Mesothelial cell of epicardium (in vitro differentiated cells): Measurements from ENCODE around the gene OLAH. TPM values are rescaled to one million over a fixed set of nuclear protein-coding genes. Genes with fewer than 3 reads are reported as not detected.

Source experiments
- DNase-seq, 2 experiments: peaks; one replicate each; pipeline ENCODE4 v3.0.0; 2021; ENCODE audit warnings: low spot score in 2 of 2; ENCODE audit not compliant: unreplicated experiment in 2 of 2
- H3K27ac Mint-ChIP-seq: 2 replicates; pipeline ENCODE4 v1.8.0; 2021; ENCODE audit warnings: mixed read lengths
- H3K27me3 Mint-ChIP-seq: 2 replicates; pipeline ENCODE4 v1.8.0; 2021; ENCODE audit warnings: low read depth, mixed read lengths
- H3K36me3 Mint-ChIP-seq: 2 replicates; pipeline ENCODE4 v1.8.0; 2021; ENCODE audit warnings: mixed read lengths
- H3K4me1 Mint-ChIP-seq: 2 replicates; pipeline ENCODE4 v1.8.0; 2021; ENCODE audit warnings: mixed read lengths
- H3K4me3 Mint-ChIP-seq: 2 replicates; pipeline ENCODE4 v1.8.0; 2021; ENCODE audit warnings: mild to moderate bottlenecking, moderate library complexity, mixed read lengths
- H3K9me3 Mint-ChIP-seq: 2 replicates; pipeline ENCODE4 v1.8.0; 2021; ENCODE audit warnings: mixed read lengths
- total RNA-seq: library from RNA; stranded (reverse); gene quantifications from 3 replicates; pipeline ENCODE4 v1.2.1, GENCODE V29; 2021
- TF ChIP-seq, protein P1 (sequence below): fragments of 200-600 bp; sonication (generic); IDR thresholded peaks from one replicate; pipeline ENCODE4 v1.5.0; 2021; ENCODE audit warnings: antibody characterized with exemption; ENCODE audit not compliant: unreplicated experiment

The OLAH gene
- total RNA-seq, 1 donor from 2014 or later: 0.54 TPM

DNA sequence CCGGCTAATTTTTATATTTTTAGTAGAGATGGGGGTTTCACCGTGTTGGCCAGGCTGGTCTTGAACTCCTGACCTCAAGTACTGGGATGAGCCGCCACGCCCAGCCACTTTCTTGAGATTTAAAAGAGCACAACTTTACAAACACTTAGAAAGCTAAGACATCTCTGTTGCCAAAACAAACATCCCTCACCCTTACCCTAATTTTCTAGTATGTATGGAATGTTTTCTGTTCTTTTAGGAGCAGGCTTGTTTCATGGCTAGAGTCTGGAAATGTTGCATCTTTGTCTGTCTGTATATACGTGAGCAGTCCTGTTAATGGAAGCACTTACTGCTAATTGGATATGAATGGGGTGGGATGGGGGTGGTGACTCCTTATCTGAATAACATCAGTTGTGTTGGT, 2.9 kb downstream of the OLAH start:
- peak overlapping the region; percentile 74 for H3K27ac Mint-ChIP-seq

DNA sequence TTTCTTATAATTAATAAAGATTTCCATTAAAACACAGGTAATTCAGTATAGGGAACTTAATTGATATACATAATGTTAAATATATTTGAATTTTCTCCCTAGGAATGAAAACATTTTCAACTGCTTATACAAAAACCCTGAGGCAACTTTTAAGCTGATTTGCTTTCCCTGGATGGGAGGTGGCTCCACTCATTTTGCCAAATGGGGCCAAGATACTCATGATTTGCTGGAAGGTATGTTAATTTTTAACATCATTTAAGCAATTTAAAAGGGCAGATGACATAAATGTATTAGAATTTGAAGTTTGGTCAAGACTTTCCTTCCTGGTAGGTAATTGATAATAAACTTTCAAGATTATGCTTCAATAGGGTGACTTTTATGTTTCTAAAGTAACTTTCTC, 5.8 kb downstream of the OLAH start:
- peaks cover 4% of the 10 kb centered on the region for H3K9me3 Mint-ChIP-seq
- DNase-seq: no peak
- no peak overlapping the region for H3K4me3 Mint-ChIP-seq
- H3K4me1 Mint-ChIP-seq: peaks cover 12% of the 10 kb centered on the region
- no peaks in the 10 kb centered on the region for H3K27me3 Mint-ChIP-seq
- TF ChIP-seq, protein P1, sequence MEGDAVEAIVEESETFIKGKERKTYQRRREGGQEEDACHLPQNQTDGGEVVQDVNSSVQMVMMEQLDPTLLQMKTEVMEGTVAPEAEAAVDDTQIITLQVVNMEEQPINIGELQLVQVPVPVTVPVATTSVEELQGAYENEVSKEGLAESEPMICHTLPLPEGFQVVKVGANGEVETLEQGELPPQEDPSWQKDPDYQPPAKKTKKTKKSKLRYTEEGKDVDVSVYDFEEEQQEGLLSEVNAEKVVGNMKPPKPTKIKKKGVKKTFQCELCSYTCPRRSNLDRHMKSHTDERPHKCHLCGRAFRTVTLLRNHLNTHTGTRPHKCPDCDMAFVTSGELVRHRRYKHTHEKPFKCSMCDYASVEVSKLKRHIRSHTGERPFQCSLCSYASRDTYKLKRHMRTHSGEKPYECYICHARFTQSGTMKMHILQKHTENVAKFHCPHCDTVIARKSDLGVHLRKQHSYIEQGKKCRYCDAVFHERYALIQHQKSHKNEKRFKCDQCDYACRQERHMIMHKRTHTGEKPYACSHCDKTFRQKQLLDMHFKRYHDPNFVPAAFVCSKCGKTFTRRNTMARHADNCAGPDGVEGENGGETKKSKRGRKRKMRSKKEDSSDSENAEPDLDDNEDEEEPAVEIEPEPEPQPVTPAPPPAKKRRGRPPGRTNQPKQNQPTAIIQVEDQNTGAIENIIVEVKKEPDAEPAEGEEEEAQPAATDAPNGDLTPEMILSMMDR: no peak
- H3K36me3 Mint-ChIP-seq: no peaks in the 10 kb centered on the region
- no peak overlapping the region for H3K27ac Mint-ChIP-seq

More for the DNA sequence above, 2.9 kb downstream of the OLAH start:
- no peaks in the 10 kb centered on the region for H3K27me3 Mint-ChIP-seq
- H3K9me3 Mint-ChIP-seq: peaks cover 4% of the 10 kb centered on the region
- peaks cover 12% of the 10 kb centered on the region for H3K4me1 Mint-ChIP-seq
- no peak overlapping the region for H3K4me3 Mint-ChIP-seq
- H3K36me3 Mint-ChIP-seq: no peaks in the 10 kb centered on the region
- TF ChIP-seq, protein P1: no peak
- no peak for DNase-seq

DNA sequence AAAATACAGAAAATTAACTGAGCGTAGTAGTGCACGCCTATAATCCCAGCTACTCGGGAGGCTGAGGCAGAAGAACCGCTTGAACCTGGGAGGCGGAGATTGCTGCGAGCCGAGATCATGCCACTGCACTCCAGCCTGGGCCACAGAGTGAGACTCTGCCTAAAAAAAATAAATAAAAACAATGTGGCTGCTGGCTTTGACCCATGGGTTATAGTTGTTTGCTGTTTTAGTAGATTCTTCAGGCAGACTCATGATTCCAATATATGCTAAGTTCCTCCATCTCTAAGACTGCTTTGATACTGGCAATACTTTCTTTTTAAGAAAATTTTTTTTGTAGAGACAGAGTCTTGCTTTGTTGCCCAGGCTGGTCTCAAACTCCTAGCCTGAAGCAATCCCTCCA, 8.4 kb downstream of the OLAH start:
- H3K9me3 Mint-ChIP-seq: peaks cover 11% of the 10 kb centered on the region
- DNase-seq: no peak
- H3K4me1 Mint-ChIP-seq: peaks cover 1% of the 10 kb centered on the region
- H3K27me3 Mint-ChIP-seq: no peaks in the 10 kb centered on the region
- TF ChIP-seq, protein P1: no peak
- no peaks in the 10 kb centered on the region for H3K36me3 Mint-ChIP-seq
- no peak overlapping the region for H3K27ac Mint-ChIP-seq
- H3K4me3 Mint-ChIP-seq: no peak overlapping the region

DNA sequence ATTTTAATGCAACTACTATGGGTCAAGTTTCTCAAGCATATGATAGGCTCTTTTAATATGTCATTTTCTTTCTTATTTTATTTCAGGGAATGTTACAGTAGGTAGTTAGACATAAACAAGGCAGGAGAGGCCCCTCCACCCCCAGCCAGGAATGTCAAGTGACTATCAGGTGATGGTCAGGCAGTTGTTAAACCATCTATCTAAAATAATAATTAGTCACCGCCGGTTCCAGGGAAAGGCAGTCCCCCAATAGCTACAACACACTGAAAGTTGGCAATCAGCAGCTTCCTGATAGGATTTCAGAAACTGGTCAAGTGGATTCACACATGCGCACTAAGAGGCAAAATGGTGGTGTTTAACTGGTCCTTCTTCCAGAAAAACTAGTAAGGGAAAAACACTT, 9.3 kb downstream of the OLAH start:
- Mint-ChIP-seq H3K4me3 (no peak overlapping the region), H3K9me3 (peaks cover 11% of the 10 kb centered on the region), H3K27me3 (no peaks in the 10 kb centered on the region), H3K4me1 (no peaks in the 10 kb centered on the region), H3K36me3 (no peaks in the 10 kb centered on the region), H3K27ac (no peak overlapping the region)
- no peak for DNase-seq
- TF ChIP-seq, protein P1: no peak

DNA sequence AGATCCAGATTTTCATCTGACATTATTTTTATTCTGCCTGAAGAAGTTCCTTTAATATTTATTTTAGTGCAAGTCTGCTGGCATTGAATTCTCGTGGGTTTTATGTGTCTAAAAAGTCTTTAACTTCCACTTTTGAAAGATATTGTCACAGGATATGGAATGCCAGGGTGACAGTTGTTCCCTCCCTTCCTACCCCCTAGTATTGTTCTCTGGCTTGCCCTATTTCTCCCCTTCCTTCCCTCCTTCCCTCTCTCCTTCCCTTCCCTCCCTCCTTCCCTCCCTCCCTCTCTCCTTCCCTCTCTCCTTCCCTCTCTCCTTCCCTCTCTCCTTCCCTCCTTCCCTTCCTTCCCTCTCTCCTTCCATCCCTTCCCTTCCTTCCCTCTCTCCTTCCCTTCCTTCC, 14.9 kb downstream of the OLAH start:
- no peak overlapping the region for H3K4me3 Mint-ChIP-seq
- no peak for DNase-seq
- H3K9me3 Mint-ChIP-seq: peaks cover 24% of the 10 kb centered on the region
- TF ChIP-seq, protein P1: no peak
- H3K27ac Mint-ChIP-seq: no peak overlapping the region
- H3K4me1 Mint-ChIP-seq: no peaks in the 10 kb centered on the region
- H3K36me3 Mint-ChIP-seq: peaks cover 8% of the 10 kb centered on the region
- H3K27me3 Mint-ChIP-seq: peaks cover 4% of the 10 kb centered on the region

DNA sequence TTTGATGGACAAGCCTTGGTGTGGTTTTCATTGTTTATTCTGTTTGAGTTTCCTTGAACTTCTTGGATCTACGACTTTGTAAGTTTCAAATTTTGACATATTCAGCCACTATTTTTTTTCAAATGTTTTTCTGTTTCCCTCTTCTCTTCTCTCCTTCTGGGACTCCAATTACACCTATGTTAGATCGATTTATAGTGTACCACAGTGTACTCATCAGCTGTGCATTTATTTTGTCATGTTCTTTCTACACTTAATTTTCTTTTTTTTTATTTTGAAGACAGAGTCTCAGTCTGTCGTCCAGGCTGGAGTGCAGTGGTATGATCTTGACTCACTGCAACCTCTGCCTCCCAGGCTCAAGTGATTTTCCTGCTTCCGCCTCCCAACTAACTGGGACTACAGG, 16.2 kb downstream of the OLAH start:
- Mint-ChIP-seq H3K4me3 (no peak overlapping the region), H3K36me3 (peaks cover 10% of the 10 kb centered on the region), H3K4me1 (no peaks in the 10 kb centered on the region), H3K27me3 (peaks cover 6% of the 10 kb centered on the region), H3K27ac (no peak overlapping the region), H3K9me3 (peaks cover 20% of the 10 kb centered on the region)
- TF ChIP-seq, protein P1: no peak
- DNase-seq: no peak
